Cardiac fibroblast (primary cell): ENCODE results near the gene CLASRP.
"Not testable (repeated sequence)": the region's sequence is repeated elsewhere in the genome, so short reads cannot be mapped to it uniquely, and the experiment has no call there.

Experiments
- DNase-seq, 2 donors: peaks; one replicate each; pipeline versions ENCODE4 v3.0.0 to v3.0.0-alpha.2; 2010; ENCODE audit warnings: low read depth in 2 of 2
- H3K4me3 ChIP-seq, 2 donors: replicated peaks in 1 of 2; 1 replicate in 1 of 2; 2 replicates in 1 of 2; pipeline ENCODE4 v1.5.1; 2011; ENCODE audit warnings: low read depth in 2 of 2, low read length in 2 of 2, mild to moderate bottlenecking in 2 of 2, moderate library complexity in 1 of 2
- CTCF ChIP-seq: IDR thresholded peaks from one replicate; pipeline ENCODE4 v1.5.1; 2011; ENCODE audit warnings: low read depth, mild to moderate bottlenecking, low read length, inconsistent platforms

Gene CLASRP

GRCh38 chr19:44993926-44994537, 44.8 kb upstream of the CLASRP start:
- DNase-seq, result no peak
- no peak overlapping the region for H3K4me3 ChIP-seq
- no peak for TF ChIP-seq CTCF

- no peak overlapping the region for H3K4me3 ChIP-seq
- TF ChIP-seq CTCF, result no peak
- DNase-seq, result no peak
Measured at GRCh38 chr19:44998025-44998424, 40.8 kb upstream of the CLASRP start.

GRCh38 chr19:44999131-44999925, 39.5 kb upstream of the CLASRP start:
- DNase-seq, H3K4me3 ChIP-seq: not testable (repeated sequence)

GRCh38 chr19:45000665-45001064, 38.2 kb upstream of the CLASRP start:
- H3K4me3 ChIP-seq, result peak overlapping the region; percentile 28 to 43
- DNase-seq, result not testable (repeated sequence)

- peak; percentile 90 to 95 for DNase-seq
- H3K4me3 ChIP-seq, result peak within 1 kb of the TSS; percentile 66 to 79
- TF ChIP-seq CTCF, result no peak
Measured at GRCh38 chr19:45001087-45001739, 37.6 kb upstream of the CLASRP start, which contains the start of gene RELB. Gene RELB, plus strand, starts transcription at chr19:45001464. Its CDS starts 116 bp downstream, at chr19:45001580.

GRCh38 chr19:45003485-45003884, 35.4 kb upstream of the CLASRP start:
- TF ChIP-seq CTCF, result no peak
- no peak overlapping the region for H3K4me3 ChIP-seq
- no peak for DNase-seq

- no peak for TF ChIP-seq CTCF
- no peak for DNase-seq
- H3K4me3 ChIP-seq, result no peak overlapping the region
Measured at GRCh38 chr19:45005787-45006186, 33.1 kb upstream of the CLASRP start.
